NCI-H2029 (cell line): Measurements from ENCODE around the gene BACE2.
"Not testable (repeated sequence)": the region's sequence is repeated elsewhere in the genome, so short reads cannot be mapped to it uniquely, and the experiment has no call there.

Experiments used
- DNase-seq: peaks from one replicate; lab custom pipeline; 2025; lab: John Stamatoyannopoulos, UW

BACE2 gene

DNA sequence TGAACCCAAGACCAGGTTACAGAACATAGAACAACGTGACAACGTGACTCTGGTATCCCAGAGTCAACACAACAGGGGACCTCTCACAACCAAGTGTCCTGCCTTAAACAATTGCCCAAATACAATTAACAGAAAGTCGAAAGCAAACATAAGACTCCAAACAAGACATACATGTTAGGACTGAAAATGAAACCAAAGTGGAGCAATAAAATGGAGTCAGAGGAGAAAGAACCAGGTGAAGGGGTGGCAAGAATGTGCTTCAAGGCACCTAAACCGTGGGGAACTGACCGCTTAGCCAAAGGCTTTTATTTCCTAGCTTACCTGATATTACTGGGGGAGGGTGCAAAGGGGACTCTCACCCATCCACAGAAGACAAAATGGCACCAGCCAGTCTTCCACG is 17.8 kb downstream of the BACE2 start:
- no peak for DNase-seq

DNA sequence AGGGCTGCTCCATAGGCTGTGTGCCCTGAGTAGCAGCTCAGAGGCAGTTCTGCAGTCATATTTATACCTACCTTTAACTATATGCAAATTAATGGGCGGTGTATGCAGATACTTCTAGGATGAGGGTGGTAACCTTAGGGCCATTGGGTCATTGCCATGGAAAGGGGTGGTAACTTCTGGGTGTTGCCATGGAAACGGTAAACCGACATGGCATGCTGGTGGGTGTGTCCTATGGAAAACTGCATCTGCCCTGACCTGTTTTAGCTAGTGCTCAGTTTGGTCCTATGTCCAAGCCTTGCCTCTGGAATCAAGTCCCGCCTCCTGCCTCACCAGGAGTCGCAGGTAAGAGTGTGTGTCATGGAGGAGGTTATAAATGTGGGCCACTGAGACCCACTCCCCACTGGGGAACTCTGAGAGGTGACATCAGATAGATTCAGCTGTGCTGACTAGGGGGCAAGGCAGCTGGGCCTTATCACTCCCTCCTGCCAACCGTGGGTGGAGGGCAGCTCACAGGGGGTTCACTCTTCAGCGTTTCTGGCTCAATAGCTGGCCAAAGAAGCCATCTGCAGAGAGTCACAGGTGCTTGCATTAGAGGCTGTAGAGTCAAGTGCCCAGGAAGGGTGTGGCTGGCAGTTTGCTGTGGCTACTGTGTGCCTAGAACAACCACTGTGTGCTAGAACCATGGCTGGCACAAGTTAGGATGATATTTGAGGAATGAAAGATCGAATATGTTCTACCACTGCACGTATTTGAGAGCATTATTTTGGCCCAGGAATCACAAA is 19.0 kb downstream of the BACE2 start:
- DNase-seq, result no peak

DNA sequence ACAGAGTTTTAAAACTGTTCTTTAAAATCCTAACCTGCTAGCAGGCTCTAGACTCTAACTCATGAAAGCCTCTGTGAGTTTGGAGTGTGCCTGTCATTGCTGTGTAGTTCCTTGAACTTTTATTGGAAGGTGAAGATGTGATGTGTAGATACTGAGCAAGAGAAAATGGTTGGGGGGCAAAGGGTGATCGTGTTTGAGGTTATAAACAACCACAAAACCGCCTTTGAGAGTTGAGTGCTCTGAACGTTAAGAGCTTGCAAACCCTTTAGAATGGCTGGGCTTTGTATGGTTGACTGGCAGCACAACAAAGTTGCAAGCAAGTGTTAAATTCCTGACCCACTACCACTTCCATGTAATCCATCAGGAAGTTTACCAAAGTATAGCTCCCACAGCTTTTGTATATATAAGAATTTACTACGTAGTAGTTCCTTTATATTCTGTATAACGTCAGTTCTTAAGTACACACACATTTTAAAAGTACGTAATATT is 19.6 kb downstream of the BACE2 start:
- DNase-seq, result no peak

DNA sequence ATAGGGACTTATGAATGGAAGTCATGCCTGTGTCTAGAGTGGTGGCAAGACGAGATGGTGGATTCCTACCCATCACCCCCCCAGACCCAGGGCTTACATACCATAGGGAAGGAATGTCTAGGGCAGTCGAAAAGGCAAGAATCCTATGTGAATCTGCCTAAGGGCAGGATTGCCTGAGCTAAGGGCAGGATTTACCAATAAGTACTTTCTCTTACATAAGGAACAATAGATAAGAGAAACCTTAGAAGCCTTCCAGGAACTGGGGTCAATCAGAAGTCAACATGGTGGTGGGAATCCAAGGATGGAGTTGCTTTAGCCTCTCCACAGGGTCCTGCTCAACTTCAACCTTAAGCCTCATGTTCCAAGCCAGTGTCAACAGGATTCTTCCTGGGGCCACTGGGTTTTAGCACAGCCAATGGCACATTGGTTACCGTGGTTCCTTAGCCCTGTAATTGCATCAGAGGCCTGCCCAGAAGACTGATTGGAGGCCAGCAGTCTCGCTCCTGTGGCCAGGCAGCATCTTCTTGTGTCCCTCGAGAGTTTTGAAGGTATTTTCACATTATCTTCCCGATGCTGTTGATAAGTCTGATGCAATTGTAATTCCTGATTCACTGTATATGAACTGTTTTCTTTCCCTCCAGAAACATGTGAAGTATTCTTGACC is 20.7 kb downstream of the BACE2 start:
- DNase-seq, result no peak

DNA sequence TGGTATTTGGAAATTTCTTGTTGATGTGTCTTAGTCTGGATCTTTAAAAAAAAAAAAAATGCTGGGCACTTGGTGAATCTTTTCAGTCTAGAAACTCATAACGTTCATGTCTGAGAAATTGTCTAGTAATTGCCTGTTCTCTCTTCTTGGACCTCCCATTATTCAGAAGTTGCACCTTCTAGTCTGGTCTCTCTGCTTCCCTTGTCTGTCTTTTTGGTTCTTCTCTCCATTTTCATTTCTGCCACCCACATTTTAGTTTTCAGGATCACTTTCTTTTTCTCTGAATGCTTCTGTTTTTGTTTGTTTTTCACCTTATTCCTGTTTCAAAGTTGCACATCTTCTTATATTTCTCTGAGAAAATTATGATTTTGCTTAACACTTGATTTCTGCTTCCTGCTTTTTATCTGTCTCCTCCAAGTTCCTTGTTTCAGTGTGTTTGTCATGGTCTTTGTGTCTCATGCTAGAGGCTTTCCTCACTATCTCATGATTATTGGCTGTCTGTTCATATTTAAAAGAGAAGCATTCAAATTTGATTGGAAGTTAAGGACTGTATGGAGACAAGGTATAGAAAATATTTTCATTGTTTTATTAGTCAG is 21.3 kb downstream of the BACE2 start:
- no peak for DNase-seq

DNA sequence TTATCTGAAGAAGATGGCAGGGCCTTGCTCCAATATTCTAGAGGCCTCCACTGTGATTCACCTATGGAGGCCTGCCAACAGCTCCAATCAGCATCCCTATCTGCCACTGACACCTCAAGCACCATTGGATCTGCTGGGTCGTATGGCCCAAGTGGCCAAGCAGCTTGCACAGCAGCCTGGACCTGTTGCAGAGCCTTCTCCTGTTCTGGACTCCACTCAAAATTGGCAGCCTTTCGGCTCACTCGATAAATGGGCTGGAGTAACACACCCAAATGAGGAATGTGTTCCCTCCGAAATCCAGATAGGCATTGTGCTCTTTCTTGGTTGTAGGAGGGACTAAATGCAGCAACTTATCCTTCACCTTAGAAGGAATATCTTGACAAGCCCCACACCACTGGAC is 24.6 kb downstream of the BACE2 start:
- DNase-seq, result not testable (repeated sequence)

DNA sequence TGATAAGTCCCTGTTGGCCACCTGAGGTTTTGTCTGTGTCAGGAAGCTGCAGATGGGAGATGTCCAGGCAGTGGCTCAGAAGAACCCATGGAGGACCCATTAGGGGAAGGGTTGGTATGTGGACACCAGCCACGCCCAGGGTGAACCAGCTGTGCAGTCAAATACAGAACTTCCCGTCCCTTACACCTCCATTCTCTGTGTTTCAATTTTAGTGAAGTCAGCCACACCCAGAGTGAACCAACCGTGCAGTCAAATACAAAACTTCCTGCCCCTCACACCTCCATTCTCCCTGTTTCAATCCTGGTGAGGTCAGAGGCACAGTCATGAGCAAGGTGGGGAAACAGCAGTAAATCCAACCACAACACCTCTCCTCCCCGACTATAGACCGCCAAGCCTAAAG is 27.4 kb downstream of the BACE2 start:
- DNase-seq, result no peak

DNA sequence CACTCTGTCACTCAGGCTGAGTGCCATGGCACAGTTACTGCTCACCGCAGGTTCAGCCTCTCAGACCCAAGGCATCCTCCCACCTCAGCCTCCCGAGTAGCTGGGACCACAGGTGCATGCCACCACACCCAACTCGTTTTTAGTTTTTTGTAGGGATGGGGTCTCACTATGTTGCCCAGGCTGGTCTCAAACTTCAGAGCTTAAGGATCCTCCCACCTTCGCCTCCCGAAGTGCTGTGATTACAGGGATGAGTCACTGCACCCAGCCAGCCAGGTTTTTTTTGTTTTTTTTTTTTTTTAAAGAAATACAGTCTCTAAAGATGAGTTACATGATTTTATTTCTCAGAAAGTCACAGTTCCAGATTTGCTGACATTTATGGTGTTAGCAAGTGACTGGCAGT is 29.0 kb downstream of the BACE2 start:
- no peak for DNase-seq

DNA sequence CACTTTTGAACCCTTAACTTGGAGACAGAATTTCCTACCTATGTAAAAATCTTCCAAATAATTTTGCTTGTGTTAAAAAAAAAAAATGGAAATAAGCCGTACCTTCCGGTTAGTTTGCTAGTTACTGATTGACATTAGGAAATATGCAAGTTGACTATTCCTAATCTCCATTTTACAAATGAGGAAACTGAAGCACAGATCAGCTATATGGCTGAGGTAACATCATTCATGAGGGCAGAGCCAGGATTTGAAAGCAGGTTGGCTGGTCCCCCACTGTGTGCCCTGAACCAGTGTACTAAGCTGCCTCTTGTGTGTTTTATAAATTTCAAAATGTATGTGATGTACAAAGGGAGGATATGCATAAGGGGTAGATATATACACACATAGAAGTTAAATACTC is 29.6 kb downstream of the BACE2 start:
- DNase-seq, result no peak

DNA sequence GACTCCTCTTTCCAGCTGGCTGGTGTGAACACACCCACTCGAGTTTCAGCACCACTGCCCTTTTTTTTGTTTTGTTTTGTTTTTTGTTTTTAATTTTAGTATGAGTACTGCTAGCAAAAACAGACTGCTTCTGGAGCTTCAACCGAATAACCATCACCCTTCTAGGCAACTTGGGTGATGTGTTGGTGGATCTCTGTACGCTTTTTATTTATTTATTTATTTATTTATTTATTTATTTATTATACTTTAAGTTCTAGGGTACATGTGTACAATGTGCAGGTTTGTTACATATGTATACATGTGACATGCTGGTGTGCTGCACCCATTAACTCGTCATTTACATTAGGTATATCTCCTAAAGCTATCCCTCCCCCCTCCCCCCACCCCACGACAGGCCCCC is 30.7 kb downstream of the BACE2 start:
- DNase-seq, result not testable (repeated sequence)

DNA sequence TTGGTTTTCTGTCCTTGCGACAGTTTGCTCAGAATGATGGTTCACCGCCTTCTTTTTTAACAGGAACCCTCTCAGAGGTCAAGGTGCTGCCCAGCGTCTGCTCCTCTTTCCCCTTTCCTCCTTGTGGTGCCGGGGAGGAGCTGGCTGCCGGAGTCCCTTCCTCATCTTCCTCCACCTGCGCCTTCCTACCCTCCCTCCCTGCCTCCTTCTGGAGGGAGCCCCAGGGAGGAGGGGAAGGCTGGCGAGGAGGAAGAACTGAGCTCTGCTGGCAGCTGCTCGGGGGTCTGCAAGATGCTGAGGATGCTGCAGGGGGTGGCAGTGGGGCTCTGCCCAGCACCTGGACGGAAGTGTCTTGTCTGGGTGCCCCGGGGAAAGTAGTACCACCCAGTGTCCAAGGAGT is 31.2 kb downstream of the BACE2 start:
- no peak for DNase-seq

DNA sequence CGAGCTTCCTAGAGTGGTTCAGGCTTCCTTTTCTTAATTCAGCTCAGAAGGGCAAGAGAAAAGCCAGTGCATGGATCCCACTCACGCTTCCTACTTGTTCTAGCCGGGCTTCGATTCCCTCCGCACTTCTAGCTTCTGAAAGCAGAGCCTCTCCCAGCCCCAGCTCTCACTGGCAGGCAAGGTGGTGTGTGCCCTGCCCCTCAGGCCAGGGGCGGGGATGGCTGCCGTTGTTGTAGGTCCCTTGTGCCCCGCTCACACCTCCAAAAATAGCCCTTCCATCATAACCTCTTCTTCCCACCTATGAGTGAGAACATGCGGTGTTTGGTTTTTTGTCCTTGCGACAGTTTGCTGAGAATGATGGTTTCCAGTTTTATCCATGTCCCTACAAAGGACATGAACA is 31.6 kb downstream of the BACE2 start:
- DNase-seq, result no peak

DNA sequence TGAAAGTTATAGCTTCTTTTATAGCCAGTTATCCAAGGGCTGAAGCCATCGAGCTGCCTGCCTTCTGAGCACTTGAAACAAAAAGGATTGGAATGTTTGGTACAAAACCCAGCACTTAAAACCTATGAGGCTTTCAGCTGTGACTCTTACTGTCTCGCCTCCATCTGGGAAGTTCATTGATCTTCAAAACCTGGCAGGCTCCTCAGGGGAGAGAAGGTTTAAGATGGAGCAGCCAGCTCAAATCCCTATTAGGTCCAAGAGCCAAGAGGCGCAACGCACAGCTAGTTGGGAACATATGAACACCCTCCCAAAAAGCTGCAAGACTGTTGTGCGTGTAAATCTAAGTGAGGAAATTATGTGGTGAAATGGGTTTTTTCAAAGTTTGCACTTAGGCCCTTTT is 33.4 kb downstream of the BACE2 start:
- no peak for DNase-seq

DNA sequence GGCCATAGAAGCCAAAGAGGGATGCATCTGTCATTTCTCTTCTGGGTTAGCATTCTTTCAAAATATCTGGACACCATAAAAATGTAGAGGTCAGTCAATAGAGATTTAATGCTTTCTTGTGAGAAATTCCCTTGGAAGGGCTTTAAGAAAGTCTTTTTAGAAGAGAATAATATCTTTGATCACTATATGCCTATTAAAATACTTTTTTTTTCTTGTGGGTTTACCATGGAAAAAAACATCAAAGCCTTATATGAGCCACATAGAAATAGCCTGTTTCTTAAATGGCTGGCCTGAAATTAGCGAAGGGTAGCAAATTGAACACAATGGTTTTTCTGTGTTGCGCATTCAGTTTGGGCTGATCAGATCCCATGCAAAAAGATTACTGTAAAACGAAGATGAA is 36.8 kb downstream of the BACE2 start:
- no peak for DNase-seq

DNA sequence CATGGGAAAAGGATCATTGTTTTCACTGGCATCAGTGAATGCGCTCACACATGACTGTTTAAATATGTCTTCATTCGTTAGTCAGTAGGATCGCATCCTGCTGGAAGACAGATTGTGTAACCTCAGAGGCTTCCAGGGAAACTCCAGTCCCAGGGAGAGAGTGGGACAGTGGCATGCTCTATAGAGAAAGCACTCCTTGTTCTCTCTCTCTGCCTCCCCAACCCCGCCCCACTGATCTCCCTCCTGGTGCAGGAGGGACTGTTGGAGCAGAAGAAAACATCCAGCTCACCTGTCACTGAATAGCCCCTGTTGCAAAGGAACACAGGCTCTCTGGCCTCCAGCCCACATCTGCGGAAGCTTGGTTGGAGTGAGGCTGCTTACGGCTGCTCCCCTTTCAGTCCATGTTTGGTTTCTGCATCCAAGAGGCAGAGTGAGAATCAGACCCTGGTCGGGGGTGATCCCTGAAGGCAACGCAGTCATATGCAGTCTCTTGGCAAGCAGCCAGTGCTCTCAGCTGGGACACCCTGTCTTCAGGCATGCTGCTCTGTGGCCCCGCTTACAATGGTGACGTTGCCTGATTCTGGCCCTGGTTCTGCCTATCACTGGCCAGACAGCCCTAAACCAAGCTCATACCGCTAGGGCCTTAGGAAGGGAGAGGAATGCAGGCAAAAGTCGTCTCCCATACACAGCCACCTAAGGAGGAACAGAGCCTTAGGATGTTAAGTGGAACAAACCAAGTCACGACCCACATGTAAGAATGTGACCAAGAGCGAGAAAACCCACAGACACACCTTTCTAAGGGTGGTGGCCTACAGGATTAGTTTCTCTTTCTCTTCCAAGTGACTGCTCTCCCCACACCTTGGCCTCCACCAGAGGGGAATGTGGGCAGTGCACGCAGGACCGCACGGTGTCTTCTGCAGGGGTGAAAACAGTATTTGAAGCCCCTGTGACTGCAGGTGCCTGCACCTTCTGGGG is 39.7 kb downstream of the BACE2 start:
- peak; percentile 53 for DNase-seq

DNA sequence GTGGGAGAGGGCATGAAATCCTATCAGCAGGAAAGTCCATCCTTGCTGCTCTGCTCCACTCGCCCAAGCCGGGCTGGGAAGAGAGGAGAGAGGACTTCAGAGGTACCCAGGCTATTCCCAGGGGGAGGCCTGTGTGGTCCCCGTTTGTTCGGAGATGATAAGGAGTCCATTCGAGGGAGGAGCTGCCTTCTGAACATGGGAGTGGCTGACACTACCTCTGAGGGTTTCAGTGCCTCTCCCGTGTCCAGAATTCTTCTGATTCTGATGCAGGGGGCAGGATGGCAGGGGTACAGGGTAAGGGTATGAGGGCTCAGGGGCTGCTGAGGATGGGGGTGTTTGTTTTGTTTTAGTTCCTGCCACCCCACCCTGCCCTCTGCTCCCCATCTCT is 40.4 kb downstream of the BACE2 start:
- no peak for DNase-seq

DNA sequence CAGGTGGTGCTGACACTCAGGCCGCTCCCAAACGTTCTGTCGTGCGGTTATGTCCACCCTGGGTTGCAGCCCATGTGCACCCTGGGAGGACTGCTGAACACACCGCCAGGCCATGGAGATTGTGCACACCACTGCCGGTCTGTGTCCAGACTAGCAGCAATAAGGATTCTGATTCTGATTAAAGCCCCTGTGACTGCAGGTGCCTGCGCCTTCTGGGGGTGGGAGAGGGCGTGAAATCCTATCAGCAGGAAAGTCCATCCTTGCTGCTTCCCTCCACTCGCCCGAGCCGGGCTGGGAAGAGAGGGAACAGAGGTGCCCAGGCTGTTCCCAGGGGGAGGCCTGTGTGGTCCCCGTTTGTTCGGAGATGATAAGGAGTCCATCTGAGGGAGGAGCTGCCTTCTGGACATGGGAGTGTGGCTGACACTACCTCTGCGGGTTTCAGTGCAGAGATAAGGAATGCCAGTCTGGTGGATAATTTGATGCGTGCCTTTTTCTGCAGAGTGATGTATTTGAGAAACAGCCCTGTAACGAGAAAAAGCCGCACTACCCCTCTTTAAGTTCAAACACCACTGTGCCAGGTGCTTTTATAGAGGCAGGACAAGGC is 41.2 kb downstream of the BACE2 start:
- no peak for DNase-seq

DNA sequence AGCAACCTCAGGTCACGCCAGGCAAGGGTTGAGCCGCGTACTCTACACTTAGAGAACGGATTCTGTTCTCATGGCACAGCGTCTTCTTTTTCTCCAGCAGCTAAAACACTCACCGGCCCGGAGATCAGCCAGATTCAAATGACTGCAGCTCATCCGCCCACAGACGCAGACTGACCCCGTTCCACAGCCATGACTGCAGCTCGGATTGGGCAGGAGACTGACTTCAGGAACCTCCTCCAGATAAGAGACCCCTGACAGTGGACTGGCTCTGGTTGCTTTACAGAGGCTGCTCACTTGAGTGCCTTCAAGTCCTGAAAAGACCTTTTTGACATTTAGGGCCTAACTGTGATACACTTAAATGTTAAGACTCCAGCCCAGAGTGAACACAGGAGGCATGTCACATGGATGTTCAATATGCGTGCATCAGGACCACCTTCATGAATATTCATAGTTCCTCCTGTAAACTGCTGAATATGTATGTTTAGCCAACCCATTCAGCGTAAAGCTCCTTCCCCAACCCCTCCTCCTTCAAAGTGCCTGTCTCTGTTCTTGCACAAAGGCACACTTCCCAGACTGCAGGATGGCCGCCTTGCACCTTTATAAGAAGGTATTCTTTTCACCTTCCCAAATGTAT is 42.6 kb downstream of the BACE2 start:
- DNase-seq, result no peak

DNA sequence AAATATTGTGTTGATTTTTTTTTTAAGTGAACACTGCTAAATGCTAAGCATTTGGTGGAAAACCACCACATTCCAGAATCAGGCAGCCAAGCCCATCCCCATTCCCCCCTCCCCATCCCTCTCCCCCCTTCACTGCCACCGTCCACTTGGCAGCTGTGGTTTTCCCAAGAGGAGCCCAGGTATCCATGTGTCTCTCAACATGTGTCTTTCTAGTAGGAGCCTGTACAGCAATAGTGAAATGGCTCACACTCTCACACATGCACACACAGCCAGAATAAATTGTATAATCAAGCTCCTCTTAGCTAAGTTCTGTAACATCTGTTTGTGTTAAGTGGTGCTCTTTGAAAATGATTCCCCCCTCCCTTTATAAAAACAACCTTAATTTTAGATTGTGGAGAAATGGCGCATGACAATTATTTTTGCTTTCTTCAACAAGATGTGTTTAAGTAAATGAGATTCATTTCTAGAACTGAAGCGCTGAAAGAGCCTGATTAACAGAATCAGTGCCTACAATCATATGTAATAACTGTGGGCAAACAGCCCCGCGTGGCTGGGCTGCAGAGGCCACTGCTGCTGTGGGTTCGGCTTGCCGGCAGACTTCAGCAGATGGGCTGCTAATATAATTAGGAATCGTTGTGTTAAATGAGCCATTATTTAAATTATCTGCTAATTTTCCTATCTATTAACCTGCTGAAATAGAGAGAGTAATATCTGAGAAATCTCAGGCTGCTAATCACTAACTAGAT is 43.3 kb downstream of the BACE2 start:
- DNase-seq, result no peak

DNA sequence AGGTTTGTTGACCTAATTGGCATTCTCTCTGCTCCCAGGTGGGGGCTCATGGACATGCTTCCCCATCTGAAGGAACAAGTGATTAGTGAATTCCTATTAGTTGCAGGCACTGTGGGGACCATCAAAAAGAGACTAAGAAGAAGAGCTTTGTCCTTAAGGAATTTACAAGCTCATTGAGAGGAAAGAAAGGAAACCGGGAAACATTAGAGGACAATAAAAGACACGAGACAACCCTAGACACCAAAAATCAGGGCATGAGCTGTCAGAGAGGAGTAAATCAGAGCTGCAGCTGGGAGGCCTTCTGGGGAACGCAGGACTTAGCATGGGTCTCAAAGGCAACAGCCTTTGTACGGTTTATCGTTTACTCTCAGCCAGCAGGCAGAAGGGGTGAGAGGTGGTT is 45.1 kb downstream of the BACE2 start:
- DNase-seq, result no peak
